ENCODE data around the gene PCDH17. TPM values are rescaled to one million over a fixed set of nuclear protein-coding genes. Genes with fewer than 3 reads are reported as not detected.

Gene PCDH17
- total and polyA plus RNA-seq, 2 experiments from 2014 or later, result not detected

GRCh38 chr13:57682128-57682716 is 50.7 kb downstream of the PCDH17 start:
- Histone ChIP-seq H3K27ac (no peak overlapping the region), H3K4me2 (ENCODE audit: unreplicated experiment) (no peak overlapping the region), H4K20me1 (ENCODE audit: insufficient read depth) (no peaks in the 10 kb centered on the region), H2AFZ (no peak overlapping the region), H3K27me3 (replicated peaks; ENCODE audit: insufficient read depth) (no peaks in the 10 kb centered on the region), H3K9me2 (ENCODE audit: insufficient read depth) (no peaks in the 10 kb centered on the region), H3K4me1 (ENCODE audit: insufficient read depth) (no peaks in the 10 kb centered on the region), H3K36me3 (ENCODE audit: low read depth) (no peaks in the 10 kb centered on the region), H3K9ac (no peak overlapping the region), H3F3A (ENCODE audit: insufficient read depth) (no peaks in the 10 kb centered on the region), H3K79me2 (ENCODE audit: insufficient read depth) (no peaks in the 10 kb centered on the region), H3K9me3 (ENCODE audit: low read depth) (no peaks in the 10 kb centered on the region), H3K4me3 (no peak overlapping the region)
- no peak for DNase-seq
- 25 to 27% methylated on average over 4 of the region's 4 CpGs for WGBS, 2 experiments (ENCODE audit: low coverage in 1 of 2, low lambda C conversion rate in 2 of 2, missing lambda C conversion rate in 2 of 2)
- TF ChIP-seq EZH2phosphoT487 (IDR thresholded peaks at IDR 0.05; ENCODE audit: insufficient read depth, low read depth), result no peak
- TF ChIP-seq EZH2 (IDR thresholded peaks at IDR 0.05; ENCODE audit: insufficient read depth, poor library complexity, severe bottlenecking), result no peak
- in situ Hi-C loops (cut with MboI), result no loop called here

GRCh38 chr13:57698851-57699250 is 67.3 kb downstream of the PCDH17 start:
- Histone ChIP-seq H3K4me1 (ENCODE audit: insufficient read depth) (no peaks in the 10 kb centered on the region), H2AFZ (no peak overlapping the region), H3K27me3 (replicated peaks; ENCODE audit: insufficient read depth) (no peaks in the 10 kb centered on the region), H3F3A (ENCODE audit: insufficient read depth) (no peaks in the 10 kb centered on the region), H3K4me2 (ENCODE audit: unreplicated experiment) (no peak overlapping the region), H3K4me3 (no peak overlapping the region), H4K20me1 (ENCODE audit: insufficient read depth) (no peaks in the 10 kb centered on the region), H3K9ac (no peak overlapping the region), H3K9me2 (ENCODE audit: insufficient read depth) (no peaks in the 10 kb centered on the region), H3K79me2 (ENCODE audit: insufficient read depth) (no peaks in the 10 kb centered on the region), H3K9me3 (ENCODE audit: low read depth) (no peaks in the 10 kb centered on the region), H3K36me3 (ENCODE audit: low read depth) (no peaks in the 10 kb centered on the region), H3K27ac (no peak overlapping the region)
- in situ Hi-C loops (cut with MboI), result no loop called here
- TF ChIP-seq EZH2phosphoT487 (IDR thresholded peaks at IDR 0.05; ENCODE audit: insufficient read depth, low read depth) (no peak), EZH2 (IDR thresholded peaks at IDR 0.05; ENCODE audit: insufficient read depth, poor library complexity, severe bottlenecking) (no peak)
- DNase-seq, result no peak
- 9 to 12% methylated on average over 4 of the region's 4 CpGs for WGBS, 2 experiments (ENCODE audit: low coverage in 1 of 2, low lambda C conversion rate in 2 of 2, missing lambda C conversion rate in 2 of 2)

- H3K9ac ChIP-seq, result no peak overlapping the region
- 20 to 25% methylated on average over 2 of the region's 2 CpGs for WGBS, 2 experiments (ENCODE audit: low coverage in 1 of 2, low lambda C conversion rate in 2 of 2, missing lambda C conversion rate in 2 of 2)
- in situ Hi-C loops (cut with MboI), result no loop called here
Measured at GRCh38 chr13:57704031-57704430, 72.5 kb downstream of the PCDH17 start.

GRCh38 chr13:57716295-57716694 is 84.8 kb downstream of the PCDH17 start:
- no peaks in the 10 kb centered on the region for H3K4me1 ChIP-seq (ENCODE audit: insufficient read depth)
- H3K27me3 ChIP-seq (replicated peaks; ENCODE audit: insufficient read depth), result no peaks in the 10 kb centered on the region
- 10 to 14% methylated on average over 3 of the region's 3 CpGs for WGBS, 2 experiments (ENCODE audit: low coverage in 1 of 2, low lambda C conversion rate in 2 of 2, missing lambda C conversion rate in 2 of 2)
- H2AFZ ChIP-seq, result no peak overlapping the region
- no peaks in the 10 kb centered on the region for H3K79me2 ChIP-seq (ENCODE audit: insufficient read depth)
- DNase-seq, result no peak
- no peaks in the 10 kb centered on the region for H4K20me1 ChIP-seq (ENCODE audit: insufficient read depth)
- in situ Hi-C loops (cut with MboI), result no loop called here
- H3K4me2 ChIP-seq (ENCODE audit: unreplicated experiment), result no peak overlapping the region
- no peak overlapping the region for H3K27ac ChIP-seq
- H3K4me3 ChIP-seq, result no peak overlapping the region
- H3K9ac ChIP-seq, result no peak overlapping the region
- no peaks in the 10 kb centered on the region for H3K36me3 ChIP-seq (ENCODE audit: low read depth)
- H3K9me3 ChIP-seq (ENCODE audit: low read depth), result no peaks in the 10 kb centered on the region
- H3F3A ChIP-seq (ENCODE audit: insufficient read depth), result no peaks in the 10 kb centered on the region
- TF ChIP-seq EZH2 (IDR thresholded peaks at IDR 0.05; ENCODE audit: insufficient read depth, poor library complexity, severe bottlenecking) (no peak), EZH2phosphoT487 (IDR thresholded peaks at IDR 0.05; ENCODE audit: insufficient read depth, low read depth) (no peak)
- no peaks in the 10 kb centered on the region for H3K9me2 ChIP-seq (ENCODE audit: insufficient read depth)

More at GRCh38 chr13:57704031-57704430, 72.5 kb downstream of the PCDH17 start:
- no peaks in the 10 kb centered on the region for H3F3A ChIP-seq (ENCODE audit: insufficient read depth)
- H4K20me1 ChIP-seq (ENCODE audit: insufficient read depth), result no peaks in the 10 kb centered on the region
- H2AFZ ChIP-seq, result no peak overlapping the region
- no peak for DNase-seq
- H3K79me2 ChIP-seq (ENCODE audit: insufficient read depth), result no peaks in the 10 kb centered on the region
- H3K36me3 ChIP-seq (ENCODE audit: low read depth), result no peaks in the 10 kb centered on the region
- H3K27ac ChIP-seq, result no peak overlapping the region
- no peak overlapping the region for H3K4me2 ChIP-seq (ENCODE audit: unreplicated experiment)
- no peaks in the 10 kb centered on the region for H3K27me3 ChIP-seq (replicated peaks; ENCODE audit: insufficient read depth)
- H3K4me1 ChIP-seq (ENCODE audit: insufficient read depth), result no peaks in the 10 kb centered on the region
- no peak overlapping the region for H3K4me3 ChIP-seq
- no peaks in the 10 kb centered on the region for H3K9me3 ChIP-seq (ENCODE audit: low read depth)
- H3K9me2 ChIP-seq (ENCODE audit: insufficient read depth), result no peaks in the 10 kb centered on the region
- TF ChIP-seq EZH2 (IDR thresholded peaks at IDR 0.05; ENCODE audit: insufficient read depth, poor library complexity, severe bottlenecking) (no peak), EZH2phosphoT487 (IDR thresholded peaks at IDR 0.05; ENCODE audit: insufficient read depth, low read depth) (no peak)

All from GM23248 (cell line).